Left hindlimb (tissue), 1 donor: ENCODE results near the gene PPIL6.
A peak's percentile ranks its signal among the peaks of the same experiment; 100 is the strongest.

Source experiments
- DNase-seq: peaks from one replicate; pipeline ENCODE4 v3.0.0-alpha.2; 2018

The PPIL6 gene

DNA sequence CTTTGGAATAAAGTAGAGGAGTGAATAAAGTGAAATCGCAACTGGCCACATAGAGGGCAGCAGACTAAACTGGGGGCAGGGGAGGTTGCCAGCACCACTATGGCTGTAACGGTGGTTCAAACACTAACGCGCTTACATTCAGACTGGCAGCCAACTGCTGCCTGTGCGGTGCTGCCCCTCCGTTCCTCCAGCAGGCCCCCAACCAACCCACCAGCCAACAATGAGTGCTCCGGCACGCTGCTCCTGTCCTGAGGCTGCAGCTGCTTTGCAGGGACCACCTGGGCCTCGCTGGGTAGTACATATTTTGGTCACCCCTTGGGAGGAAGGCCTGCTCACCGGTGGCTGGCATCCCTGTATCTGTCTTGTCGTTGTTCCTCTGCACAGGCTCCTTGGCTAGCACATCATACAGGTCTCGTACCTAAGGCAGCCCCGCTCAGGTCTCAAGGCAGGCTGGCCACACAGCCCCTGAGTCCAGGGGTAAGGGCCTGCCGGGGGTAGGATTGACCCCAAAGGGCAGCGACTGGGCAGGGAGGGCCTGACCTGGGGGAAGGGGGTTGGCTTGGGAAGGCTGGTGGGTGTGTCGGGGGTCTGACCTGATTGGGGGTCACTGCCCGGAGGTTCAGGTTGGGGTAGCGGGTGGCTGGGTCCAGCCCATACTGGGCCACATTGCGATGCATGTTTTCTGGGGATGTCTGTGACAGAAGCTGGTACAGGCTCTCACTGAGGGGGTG lies 8.8 kb upstream of the PPIL6 start:
- DNase-seq: no peak

- no peak for DNase-seq
Measured at GRCh38 chr6:109448615-109449014, 8.2 kb upstream of the PPIL6 start.

- DNase-seq: no peak
Measured at GRCh38 chr6:109447878-109448555, 7.6 kb upstream of the PPIL6 start.

GRCh38 chr6:109447087-109447486 lies 6.7 kb upstream of the PPIL6 start:
- no peak for DNase-seq

DNA sequence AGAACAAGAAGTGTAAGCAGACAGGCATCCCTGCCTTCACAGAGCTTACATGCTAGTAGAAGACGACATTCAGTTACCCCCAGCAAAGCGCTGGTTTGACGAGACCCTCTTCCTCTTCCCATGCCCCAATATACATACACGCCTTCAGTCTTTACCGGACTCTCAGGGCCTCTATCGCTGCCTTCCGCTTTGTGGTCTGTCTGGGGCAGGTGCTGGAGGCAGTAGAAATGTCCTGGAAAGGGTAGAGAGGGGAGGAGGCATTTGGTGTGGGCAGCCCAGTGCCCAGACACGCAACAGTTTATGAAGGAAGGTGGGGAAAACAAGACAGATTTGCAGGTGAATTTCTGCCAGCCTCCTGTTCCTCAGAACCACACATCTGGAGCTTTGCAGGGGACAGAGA lies 6.1 kb upstream of the PPIL6 start:
- DNase-seq: no peak

GRCh38 chr6:109446072-109446471 lies 5.6 kb upstream of the PPIL6 start:
- DNase-seq: no peak

DNA sequence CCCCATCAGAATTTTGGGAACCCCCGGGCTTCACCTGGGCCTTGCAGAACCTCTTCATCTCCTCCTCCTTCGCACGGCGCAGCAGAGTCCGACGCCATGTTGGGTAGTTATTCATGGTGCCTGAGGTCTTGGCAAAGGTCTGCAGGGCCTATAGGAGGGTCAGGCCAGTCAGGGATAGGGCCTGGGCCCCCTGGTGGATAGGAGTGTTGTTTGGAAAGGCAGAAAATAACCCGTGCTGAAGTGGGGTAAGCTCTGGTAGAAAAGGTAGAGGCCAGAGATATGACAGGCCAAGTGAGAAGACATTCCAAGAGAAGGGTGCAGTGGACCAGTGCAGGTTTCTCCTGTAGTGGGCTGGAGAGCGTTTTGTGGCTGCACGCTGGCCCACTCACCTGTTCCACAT lies 5.0 kb upstream of the PPIL6 start:
- no peak for DNase-seq

DNA sequence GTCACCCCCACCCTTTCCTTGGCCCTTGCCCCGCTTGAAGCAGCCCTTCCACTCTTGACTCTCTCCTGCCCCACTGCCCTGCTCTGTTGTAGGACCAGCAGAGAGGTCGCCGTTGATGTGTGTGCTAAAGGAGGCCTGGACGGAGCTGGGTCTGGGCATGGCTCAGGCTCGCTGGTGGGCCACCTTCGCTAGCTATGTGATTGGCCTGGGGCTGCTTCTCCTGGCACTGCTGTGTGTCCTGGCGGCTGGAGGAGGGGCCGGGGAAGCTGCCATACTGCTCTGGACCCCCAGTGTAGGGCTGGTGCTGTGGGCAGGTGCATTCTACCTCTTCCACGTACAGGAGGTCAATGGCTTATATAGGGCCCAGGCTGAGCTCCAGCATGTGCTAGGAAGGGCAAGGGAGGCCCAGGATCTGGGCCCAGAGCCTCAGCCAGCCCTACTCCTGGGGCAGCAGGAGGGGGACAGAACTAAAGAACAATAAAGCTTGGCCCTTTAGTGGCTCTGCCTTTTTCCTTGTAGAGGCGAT lies 3.1 kb upstream of the PPIL6 start:
- no peak for DNase-seq

GRCh38 chr6:109442393-109442924 lies 2.0 kb upstream of the PPIL6 start:
- no peak for DNase-seq

DNA sequence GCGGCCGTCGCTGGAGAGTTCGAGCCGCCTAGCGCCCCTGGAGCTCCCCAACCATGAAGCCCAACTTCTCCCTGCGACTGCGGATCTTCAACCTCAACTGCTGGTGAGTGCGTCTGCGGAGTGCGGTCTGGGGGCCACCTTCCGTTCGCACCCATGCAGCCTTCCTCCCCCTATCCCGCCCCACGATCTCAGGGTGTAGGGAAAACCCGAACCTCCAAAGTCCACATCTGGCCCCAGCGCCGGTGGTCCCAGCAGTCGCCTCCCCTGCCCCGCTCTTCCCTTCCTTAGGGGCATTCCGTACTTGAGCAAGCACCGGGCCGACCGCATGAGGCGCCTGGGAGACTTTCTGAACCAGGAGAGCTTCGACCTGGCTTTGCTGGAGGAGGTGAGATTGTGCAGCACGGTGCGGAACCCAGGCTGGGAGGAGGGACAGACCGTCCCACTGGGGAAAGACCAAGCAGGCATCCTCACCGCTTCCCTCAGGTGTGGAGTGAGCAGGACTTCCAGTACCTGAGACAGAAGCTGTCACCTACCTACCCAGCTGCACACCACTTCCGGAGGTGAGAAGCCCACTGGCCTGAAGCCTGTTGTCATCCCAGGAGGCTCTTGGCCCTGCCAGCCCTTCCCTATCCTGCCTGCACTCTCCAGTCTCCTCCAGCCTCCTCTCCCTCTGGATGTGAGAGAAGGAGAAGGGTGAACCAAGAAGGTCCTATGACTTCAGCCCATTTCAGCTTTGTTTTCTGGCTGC lies 815 bp upstream of the PPIL6 start:
- DNase-seq: peak; percentile 63

DNA sequence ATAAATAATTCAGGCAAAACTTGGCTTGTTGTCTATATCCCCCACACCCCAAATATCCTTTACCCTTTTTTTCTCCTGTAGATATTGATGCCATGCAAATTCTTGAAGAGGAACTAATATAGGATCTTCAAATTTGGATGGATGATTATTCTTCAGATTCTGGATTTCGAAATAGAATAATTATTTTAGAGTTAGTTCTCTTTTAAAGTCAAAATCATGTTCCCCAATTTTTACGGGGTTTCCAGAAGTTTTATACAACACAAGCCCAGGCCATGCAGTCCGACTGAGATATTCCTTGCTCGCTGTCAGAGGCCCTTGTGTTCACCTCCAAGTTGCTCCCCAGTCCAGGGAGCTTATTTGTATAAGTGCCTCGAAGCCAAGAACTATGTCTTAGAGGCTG lies 4.4 kb downstream of the PPIL6 start:
- DNase-seq: no peak

DNA sequence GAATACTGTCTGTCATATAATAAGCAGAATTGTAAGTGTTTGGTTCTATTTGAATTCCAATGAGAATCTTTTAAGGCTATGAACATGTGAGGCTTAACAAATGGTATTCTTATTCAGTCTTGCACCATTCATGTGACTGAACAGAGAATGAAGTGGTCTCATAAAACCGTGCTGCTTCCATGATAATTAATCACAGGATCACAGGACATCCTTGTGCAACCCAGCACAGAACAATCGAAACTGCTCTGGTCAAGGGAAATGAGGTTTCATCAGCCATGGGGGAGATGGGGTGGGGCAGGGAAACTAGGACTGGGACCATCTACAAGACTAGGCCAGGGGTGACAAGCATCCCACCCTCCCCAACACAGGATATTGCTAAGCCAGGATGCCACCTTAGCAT lies 6.0 kb downstream of the PPIL6 start:
- no peak for DNase-seq

DNA sequence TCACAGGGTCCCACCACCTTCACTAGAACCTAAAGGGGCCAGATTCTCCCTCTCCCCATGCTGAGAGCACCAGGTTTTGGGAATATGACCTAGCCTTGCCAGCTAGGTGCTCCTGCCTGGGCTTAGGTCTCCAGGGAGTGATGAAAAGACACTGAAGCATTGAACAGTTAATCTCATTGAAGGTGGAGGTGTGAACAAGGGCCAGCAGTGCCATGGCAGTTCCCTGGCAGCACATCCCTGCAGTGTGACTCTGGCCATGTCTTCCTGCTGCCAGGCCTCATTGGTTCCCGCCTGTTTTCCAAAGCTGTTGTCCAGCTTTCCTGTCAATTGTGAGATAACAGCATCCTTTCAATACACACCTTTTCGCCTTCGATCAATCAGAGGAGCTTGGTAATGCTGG lies 10.9 kb downstream of the PPIL6 start:
- DNase-seq: no peak

DNA sequence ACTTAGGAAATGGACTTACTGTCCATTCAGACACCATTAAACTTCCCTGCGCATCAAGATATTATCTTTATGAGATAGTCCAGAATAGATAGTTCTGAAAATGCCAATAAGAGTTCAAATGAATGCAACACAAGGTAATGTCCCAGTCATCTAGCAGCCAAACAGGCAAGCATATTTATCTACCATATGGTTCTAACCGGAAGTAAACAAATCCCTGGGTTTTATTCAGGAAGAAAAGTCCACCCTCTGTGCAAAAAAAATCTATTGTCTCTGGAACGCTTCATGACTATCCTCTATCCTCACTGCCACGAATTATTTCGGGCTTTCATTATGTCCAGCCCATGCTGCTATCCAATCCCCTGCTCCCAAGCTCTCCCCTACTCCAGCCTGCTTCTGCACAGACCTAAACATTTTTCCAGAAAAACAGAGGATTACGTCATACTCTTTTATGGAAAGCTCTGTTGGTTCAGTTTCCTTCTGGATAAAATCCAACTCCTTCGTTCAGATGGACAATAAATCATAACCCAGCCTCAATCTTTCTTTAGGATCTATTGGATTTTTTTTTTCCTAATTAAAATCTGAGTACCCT lies 11.4 kb downstream of the PPIL6 start:
- DNase-seq: peak; percentile 67

GRCh38 chr6:109424946-109425345 lies 15.5 kb downstream of the PPIL6 start:
- no peak for DNase-seq

GRCh38 chr6:109421184-109421583 lies 19.2 kb downstream of the PPIL6 start:
- no peak for DNase-seq

- no peak for DNase-seq
Measured at GRCh38 chr6:109420751-109421150, 19.7 kb downstream of the PPIL6 start.

DNA sequence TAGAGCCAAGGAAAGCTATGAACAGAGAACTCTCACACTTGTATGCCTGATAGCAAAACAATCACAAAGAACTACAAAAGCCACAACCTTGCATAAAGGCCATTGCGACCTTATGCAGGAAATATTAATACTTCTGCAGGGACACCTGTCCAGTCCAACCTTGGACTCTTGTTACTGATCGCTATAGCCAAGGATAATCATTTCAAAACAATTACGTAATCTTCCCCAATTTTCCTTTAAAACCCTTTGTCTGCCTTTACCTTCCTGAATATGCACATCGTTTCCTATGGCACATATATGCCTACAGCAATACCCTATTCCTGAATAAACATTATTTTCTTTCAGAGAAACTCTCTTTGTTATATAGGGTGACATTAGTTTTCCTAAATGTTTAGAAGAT lies 22.8 kb downstream of the PPIL6 start:
- DNase-seq: no peak

GRCh38 chr6:109411034-109411433 lies 29.4 kb downstream of the PPIL6 start:
- DNase-seq: no peak

- no peak for DNase-seq
Measured at GRCh38 chr6:109406196-109406595, 34.2 kb downstream of the PPIL6 start.

- no peak for DNase-seq
Measured at GRCh38 chr6:109397020-109397419, 43.4 kb downstream of the PPIL6 start.

DNA sequence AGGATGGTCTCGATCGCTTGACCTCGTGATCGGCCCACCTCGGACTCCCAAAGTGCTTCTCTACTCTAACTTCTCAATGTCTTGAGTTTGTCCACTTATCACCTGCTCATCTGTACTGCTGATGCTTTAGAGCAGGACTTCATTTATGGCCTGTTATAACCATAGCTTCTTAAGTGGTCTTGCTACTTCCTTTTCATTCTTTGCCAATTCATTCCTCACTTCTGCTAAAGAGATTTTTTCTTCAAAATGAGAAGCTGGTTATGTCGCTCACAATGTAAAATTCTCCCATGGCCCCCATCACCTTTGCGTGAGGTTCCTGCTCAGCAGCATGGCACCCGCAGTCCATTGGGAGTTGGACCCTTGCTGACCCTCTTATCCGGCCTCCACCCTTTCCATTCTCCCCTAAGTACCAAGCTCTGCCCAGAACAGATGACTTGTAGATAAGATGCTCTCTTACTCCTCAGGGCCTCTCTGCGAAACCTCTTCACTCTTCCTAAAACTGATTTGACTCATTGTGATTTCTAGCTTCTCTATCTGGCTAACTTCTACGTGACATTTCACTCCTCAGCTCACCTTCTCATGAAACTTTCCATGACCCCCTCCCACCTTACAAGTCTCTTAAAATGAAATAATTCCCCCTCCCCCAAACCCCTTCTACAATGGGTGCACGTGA lies 44.2 kb downstream of the PPIL6 start:
- no peak for DNase-seq

DNA sequence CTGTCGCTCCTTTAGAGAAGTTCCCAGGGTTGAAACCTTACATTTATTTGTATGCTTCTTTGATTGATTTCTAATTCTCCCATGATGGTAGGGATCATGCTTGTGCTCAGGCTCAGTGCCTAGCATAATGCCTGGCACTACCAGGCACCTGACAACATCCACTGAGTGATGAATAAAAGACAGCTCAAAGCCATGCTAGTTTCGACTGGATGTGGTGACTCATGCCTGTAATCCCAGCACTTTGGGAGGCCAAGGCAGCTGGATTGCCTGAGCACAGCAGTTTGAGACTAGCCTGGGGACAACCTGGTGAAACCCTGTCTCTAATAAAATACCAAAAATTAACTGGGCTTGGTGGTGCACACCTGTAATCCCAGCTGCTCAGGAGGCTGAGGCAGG lies 46.5 kb downstream of the PPIL6 start:
- no peak for DNase-seq
